Activated CD4-positive, alpha-beta T cell treated with anti-CD3 and anti-CD28 coated beads, Interleukin-2, amount 50 U/mL, for 48 hours (primary cell): ENCODE measurements around the gene NDUFA11.

Experiments
- DNase-seq, 2 experiments: peaks; one replicate each; pipeline ENCODE4 v3.0.0-alpha.2; 2020

NDUFA11 gene

GRCh38 chr19:5932146-5932545, 28.6 kb upstream of the NDUFA11 start:
- no peak for DNase-seq

- no peak for DNase-seq
Measured at GRCh38 chr19:5931251-5931650, 27.7 kb upstream of the NDUFA11 start.

DNA sequence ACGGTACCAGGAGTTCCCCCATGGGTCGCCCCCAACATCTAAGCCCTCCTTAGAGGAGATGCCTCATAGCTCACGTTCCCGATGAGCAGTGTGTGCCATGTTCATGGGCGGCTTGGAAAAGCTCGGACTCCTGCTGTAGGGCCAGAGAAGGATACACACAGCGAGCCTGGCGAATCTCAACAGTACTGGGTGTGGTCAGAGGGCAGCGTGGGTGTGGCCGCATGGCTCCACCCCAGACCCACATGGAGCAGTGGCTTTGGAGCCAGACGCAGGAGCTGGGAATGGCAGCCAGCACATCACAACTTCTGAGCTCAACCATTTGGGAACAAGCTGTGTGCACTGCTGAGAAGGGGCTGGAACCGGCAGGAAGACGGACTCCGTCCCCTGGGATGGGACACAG, 26.0 kb upstream of the NDUFA11 start:
- no peak for DNase-seq

DNA sequence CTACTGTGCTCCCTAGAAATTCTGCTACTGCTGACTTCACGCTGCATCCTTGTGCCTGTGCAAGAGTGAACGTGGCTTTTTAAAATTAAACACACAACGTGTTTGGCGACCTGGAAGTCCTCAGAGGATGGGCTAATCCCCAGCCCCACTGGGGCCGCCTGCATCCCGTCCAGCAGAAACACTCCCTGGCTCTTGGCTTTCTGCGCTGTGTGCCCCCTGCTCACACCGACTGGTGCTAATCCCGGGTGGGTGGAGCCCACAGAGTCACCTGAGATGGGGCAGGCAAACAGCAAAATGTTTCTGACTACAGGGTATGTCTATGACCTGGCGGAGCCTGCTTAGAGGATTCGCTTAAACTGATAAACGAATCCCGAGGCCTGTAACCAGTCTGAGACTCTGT, 25.6 kb upstream of the NDUFA11 start:
- DNase-seq = no peak

DNA sequence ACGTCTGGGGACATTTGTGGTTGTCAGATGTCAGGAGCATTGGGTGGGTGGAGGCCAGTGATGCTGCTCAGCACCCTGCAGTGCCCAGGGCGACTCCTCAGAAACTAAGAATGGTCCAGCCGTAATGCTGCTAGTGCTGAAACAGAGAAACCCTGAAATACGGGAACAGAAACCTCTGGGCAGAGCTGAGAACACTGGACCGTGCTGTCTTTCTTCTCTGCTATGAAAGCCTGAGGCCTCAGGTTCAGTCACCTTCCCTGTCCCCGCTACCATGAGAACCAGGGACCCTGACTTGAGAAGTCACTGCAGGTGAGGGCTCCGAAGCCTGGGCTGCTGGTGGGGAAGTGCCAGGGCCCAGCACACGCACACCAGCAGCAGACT, 23.8 kb upstream of the NDUFA11 start:
- no peak for DNase-seq

DNA sequence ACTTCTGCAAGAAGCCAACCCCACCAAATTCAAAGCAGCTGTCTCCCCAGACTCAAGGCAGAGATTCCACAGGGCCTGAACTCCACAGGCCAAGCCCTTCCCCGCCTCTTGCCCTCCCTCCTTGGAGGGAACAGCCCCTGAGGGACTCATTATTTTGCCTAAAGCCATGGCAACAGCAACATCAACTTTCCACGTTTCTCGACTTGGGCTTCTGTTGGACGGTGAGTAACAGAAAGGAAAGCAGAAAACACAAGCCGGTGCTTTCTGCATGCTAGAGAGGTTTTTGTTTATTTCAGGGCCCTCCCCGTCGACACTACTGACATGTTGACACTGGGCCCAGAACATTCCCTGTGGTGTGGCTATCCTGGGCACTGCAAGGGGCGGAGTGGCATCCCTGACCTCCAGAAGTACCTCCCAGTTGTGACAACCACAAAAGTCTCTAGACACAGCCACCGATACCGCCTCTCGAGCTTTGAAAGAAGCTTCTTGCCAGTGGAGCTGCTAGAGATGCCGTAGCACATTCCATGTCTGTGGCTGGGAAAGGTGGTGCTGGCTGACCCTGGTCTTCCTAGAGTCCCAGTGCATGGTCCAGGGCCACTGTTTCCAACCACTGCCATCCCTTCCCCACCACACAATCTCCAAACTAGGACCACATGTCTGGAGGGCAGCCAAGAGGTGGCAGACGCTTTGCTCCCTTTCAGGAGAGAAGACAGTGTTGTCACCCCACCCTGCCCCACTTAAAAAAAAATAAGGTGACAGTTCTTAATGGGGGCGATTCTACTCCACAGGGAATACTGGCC, 23.3 kb upstream of the NDUFA11 start:
- DNase-seq = no peak

DNA sequence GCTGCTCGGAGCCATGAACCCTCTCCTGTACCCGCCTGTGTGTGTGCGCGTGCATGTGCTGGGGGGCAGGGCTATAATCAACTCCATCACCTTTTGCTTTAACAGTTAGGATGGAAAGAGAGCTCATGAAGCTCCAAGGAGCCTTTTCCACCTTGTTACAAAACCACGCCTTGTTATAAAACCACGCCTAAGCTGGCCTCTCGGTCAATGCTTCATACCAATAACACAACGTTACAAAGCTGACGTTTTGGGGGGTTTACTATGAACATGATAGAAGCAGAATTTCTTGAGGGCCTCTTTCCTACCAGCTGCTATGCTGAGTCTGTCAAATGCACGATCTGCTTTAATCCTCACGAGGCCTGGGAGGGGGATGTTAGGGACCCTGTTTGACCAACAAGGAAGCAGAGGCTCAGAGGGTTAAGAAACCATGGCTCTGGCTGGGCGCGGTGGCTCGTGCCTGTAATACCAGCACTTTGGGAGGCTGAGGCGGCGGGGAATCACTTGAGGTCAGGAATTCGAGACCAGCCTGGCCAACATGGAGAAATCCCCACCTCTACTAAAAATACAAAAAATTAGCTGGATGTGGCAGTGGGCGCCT, 22.3 kb upstream of the NDUFA11 start:
- DNase-seq = no peak

- no peak for DNase-seq
Measured at GRCh38 chr19:5923356-5923755, 19.8 kb upstream of the NDUFA11 start.

GRCh38 chr19:5922161-5922545, 18.6 kb upstream of the NDUFA11 start:
- DNase-seq = no peak

GRCh38 chr19:5921516-5922160, 18.0 kb upstream of the NDUFA11 start:
- no peak for DNase-seq

- no peak for DNase-seq
Measured at GRCh38 chr19:5918463-5919079, 15.0 kb upstream of the NDUFA11 start.

GRCh38 chr19:5917431-5918107, 14.0 kb upstream of the NDUFA11 start:
- no peak for DNase-seq

DNA sequence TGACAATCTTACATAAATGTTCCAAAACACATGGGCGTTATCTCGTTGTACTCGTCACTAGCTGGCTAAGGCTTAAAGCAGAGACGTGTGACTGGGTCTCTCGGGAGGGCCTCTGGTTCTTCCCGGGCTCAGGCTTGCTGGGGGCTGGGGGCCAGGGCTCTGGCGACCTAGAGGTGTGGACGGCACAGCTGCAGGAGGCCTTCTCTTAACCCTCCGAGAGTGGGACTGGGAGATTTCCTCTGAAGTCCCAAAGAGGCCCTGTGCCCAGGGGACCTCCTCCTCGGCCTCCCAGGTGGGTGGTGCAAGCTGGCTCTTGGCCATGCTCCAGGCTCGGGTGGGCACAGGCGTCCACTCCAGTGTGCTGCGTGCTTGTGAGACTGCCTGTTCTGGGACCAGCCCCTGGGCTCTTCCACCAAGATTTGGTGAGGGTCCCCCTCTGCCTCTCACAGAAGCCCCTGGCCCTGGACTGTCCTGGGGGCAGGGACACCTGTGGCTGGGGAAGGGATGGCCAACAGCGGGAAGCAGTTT, 12.7 kb upstream of the NDUFA11 start:
- no peak for DNase-seq

- DNase-seq = no peak
Measured at GRCh38 chr19:5915782-5916165, 12.2 kb upstream of the NDUFA11 start.

DNA sequence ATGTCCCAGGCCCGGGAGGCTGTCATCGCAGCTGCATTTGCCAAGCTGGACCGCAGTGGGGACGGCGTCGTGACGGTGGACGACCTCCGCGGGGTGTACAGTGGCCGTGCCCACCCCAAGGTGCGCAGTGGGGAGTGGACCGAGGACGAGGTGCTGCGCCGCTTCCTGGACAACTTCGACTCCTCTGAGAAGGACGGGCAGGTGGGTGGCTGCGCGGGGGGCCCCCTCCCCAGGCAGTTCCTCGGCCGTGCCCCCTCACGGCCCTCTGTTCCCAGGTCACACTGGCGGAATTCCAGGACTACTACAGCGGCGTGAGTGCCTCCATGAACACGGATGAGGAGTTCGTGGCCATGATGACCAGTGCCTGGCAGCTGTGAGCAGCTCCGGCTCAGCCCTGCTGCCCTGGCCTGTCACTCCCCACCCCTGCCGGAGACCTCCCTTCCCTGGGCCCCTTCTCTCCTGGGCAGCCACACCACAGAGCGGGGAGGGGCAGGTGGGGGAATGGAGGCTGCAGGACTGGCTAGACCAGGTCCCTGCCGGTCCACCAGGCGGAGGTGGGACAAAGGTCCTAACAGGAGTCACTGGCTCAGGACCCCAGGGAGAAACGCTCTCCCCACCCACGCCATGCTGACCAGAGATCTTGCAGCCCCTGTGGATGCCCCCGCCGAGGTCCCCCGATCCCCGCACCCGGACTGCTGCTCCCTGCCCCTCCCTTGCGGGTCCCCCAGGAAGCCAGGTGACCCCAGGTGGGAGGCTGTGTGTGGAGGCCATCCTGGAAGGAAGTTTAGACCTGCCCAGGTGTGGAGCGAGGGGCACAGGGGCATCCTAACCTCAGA, 11.6 kb upstream of the NDUFA11 start:
- DNase-seq = no peak

- DNase-seq = no peak
Measured at GRCh38 chr19:5914358-5914774, 10.8 kb upstream of the NDUFA11 start.

DNA sequence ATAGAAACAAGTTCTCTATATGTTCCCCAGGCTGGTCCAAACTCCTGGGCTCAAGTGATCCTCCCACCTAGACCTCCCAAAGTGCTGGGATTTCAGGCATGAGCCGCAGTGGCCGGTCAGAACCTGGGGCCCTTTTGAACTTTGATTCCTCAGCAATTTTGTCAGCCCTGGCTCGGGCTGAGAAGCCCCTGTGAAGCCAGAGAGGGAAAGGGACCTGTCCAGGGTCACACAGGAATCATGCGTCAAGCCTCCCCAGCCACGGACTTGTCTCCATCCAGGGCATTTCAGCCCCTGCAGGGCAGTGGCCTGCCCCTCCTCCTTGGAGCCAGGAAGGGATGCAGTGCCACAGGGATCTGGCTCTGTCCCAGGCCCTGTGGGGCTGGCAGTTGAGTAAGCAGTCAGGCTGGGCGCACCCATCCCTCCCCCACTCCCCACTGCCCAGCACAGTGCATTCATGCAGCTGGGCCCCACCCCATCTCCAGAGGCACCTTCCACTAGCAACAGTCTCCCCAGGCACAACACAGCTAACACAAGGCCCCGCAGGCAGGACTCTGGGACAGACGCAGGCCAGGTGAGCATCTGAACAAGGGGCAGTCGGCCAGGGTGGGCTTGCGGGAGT, 10.3 kb upstream of the NDUFA11 start, which contains the start of gene CAPS:
Gene CAPS, plus strand, starts transcription at position 516 of the 619 bp plus-strand sequence. CDS start 153 bp downstream, outside the sequence.
- no peak for DNase-seq

DNA sequence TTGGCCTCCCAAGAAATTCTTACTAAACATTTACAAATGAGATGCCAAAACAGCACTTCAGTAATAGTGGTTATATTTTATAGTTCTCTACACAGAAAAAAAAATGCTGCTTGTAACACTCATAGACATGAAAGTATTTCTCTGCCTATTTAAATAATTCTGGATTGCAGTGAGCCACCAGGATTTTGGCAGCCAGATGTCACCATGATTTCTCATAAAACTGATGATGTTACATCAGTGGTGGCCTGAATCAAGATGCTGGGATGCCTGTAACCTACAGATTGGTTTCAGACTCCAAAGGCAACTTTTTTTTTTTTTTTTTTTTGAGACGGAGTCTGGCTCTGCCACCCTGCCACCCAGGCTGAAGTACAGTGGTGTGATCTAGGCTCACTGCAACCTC, 7.8 kb upstream of the NDUFA11 start:
- DNase-seq = no peak

DNA sequence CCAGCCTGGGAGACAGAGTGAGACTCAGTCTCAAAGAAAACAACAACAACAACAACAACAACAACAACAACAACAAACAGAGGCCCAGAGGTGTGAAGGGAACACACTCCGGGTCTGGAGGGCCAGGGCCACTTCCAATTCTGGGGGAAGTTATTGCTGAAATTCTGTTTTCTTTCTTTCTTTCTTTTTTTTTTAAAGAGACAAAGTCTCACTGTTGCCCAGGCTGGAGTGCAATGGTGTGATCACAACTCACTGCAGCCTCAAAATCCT, 7.0 kb upstream of the NDUFA11 start:
- DNase-seq = no peak

- no peak for DNase-seq
Measured at GRCh38 chr19:5908773-5909442, 5.3 kb upstream of the NDUFA11 start.

DNA sequence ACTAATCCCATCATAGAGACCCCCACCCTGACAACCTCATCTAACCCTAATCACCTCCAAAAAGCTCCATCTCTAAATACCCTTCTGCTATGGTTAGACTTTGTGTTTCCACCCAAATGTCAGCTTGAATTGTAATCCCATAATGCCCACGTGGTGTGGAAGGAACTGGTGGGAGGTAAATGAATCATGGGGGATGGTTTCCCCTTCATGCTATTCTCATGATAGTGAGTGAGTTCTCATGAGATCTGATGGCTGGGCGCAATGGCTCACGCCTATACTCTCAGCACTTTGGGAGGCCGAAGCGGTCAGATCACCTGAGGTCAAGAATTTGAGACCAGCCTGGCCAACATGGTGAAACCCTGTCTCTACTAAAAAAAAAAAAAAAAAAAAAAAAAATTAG, 3.7 kb upstream of the NDUFA11 start:
- DNase-seq = peak in 1 of 2 experiments; percentile 18
